ENCODE results near the gene PSMD11. TPM values are rescaled to one million over a fixed set of nuclear protein-coding genes. Genes with fewer than 3 reads are reported as not detected.
A peak's percentile ranks its signal among the peaks of the same experiment; 100 is the strongest.
"Not testable (repeated sequence)": the region's sequence is repeated elsewhere in the genome, so short reads cannot be mapped to it uniquely, and the experiment has no call there.

The PSMD11 gene
- polyA plus RNA-seq, 3 donors, result 98.0 to 123 (median 108) TPM

- DNase-seq, result no peak
Measured at GRCh38 chr17:32504166-32504990, 60.1 kb downstream of the PSMD11 start.

GRCh38 chr17:32508926-32509325 lies 64.6 kb downstream of the PSMD11 start:
- no peak for DNase-seq

- no peak for DNase-seq
Measured at GRCh38 chr17:32510466-32510865, 66.2 kb downstream of the PSMD11 start.

- DNase-seq, result no peak
Measured at GRCh38 chr17:32512328-32512727, 68.0 kb downstream of the PSMD11 start.

- no peak for DNase-seq
Measured at GRCh38 chr17:32513579-32513978, 69.3 kb downstream of the PSMD11 start.

GRCh38 chr17:32514606-32515005 lies 70.3 kb downstream of the PSMD11 start:
- no peak for DNase-seq

GRCh38 chr17:32515677-32516383 lies 71.5 kb downstream of the PSMD11 start:
- no peak for DNase-seq

- no peak for DNase-seq
Measured at GRCh38 chr17:32516450-32516849, 72.1 kb downstream of the PSMD11 start.

GRCh38 chr17:32516940-32517701 lies 72.8 kb downstream of the PSMD11 start:
- no peak for DNase-seq

GRCh38 chr17:32517982-32518381 lies 73.7 kb downstream of the PSMD11 start:
- no peak for DNase-seq

- no peak for DNase-seq
Measured at GRCh38 chr17:32518646-32519227, 74.4 kb downstream of the PSMD11 start.

- DNase-seq, result peak; percentile 81
Measured at GRCh38 chr17:32519228-32520103, 75.2 kb downstream of the PSMD11 start.

GRCh38 chr17:32520104-32520701 lies 75.9 kb downstream of the PSMD11 start:
- DNase-seq, result peak; percentile 58

- no peak for DNase-seq
Measured at GRCh38 chr17:32520737-32521404, 76.6 kb downstream of the PSMD11 start.

- no peak for DNase-seq
Measured at GRCh38 chr17:32523017-32523680, 78.8 kb downstream of the PSMD11 start.

GRCh38 chr17:32523827-32524552 lies 79.7 kb downstream of the PSMD11 start:
- DNase-seq, result no peak

- not testable (repeated sequence) for DNase-seq
Measured at GRCh38 chr17:32524553-32524880, 80.2 kb downstream of the PSMD11 start.

GRCh38 chr17:32525122-32525521 lies 80.8 kb downstream of the PSMD11 start:
- DNase-seq, result no peak

GRCh38 chr17:32527146-32527545 lies 82.8 kb downstream of the PSMD11 start:
- DNase-seq, result no peak
